ENCODE results near the gene UFC1. TPM values are rescaled to one million over a fixed set of nuclear protein-coding genes. Genes with fewer than 3 reads are reported as not detected.

UFC1 gene
- polyA plus RNA-seq, 1 donor from 2014 or later = 104 TPM

- Histone ChIP-seq H3K4me2 (ENCODE audit: low read length) (no peak overlapping the region), H3K9me3 (ENCODE audit: low read length) (no peaks in the 10 kb centered on the region), H3K27me3 (ENCODE audit: insufficient read depth, low read depth, low read length) (no peaks in the 10 kb centered on the region), H3K4me3 (ENCODE audit: low read length) (no peak overlapping the region), H3K9ac (ENCODE audit: low read length) (no peak overlapping the region), H3K27ac (ENCODE audit: low read length) (no peak overlapping the region), H3K9me2 (ENCODE audit: insufficient read depth, low read length) (no peaks in the 10 kb centered on the region), H3F3A (ENCODE audit: insufficient read depth, low read length, poor library complexity, severe bottlenecking) (no peaks in the 10 kb centered on the region), H4K20me1 (ENCODE audit: insufficient read depth) (no peaks in the 10 kb centered on the region), H3K79me2 (replicated peaks; ENCODE audit: insufficient read depth, low read length) (no peaks in the 10 kb centered on the region), H3K36me3 (ENCODE audit: insufficient read depth, low read length) (no peaks in the 10 kb centered on the region), H2AFZ (ENCODE audit: low read depth, low read length) (no peak overlapping the region)
- TF ChIP-seq CTCF (IDR thresholded peaks at IDR 0.05; ENCODE audit: poor library complexity, severe bottlenecking) (no peak), TAF1 (IDR thresholded peaks at IDR 0.05; ENCODE audit: low read depth) (no peak), REST (IDR thresholded peaks at IDR 0.05; ENCODE audit: borderline replicate concordance) (no peak), SMC3 (conservative IDR thresholded peaks at IDR 0.05; ENCODE audit: poor library complexity) (no peak), EZH2 (IDR thresholded peaks at IDR 0.05; ENCODE audit: borderline replicate concordance, insufficient read depth, low read length, poor library complexity, severe bottlenecking) (no peak), POLR2AphosphoS5 (IDR thresholded peaks at IDR 0.05) (no peak), RAD21 (conservative IDR thresholded peaks at IDR 0.05) (no peak)
Observed at GRCh38 chr1:161196521-161197451, 43.0 kb downstream of the UFC1 start.

- Histone ChIP-seq H3K4me3 (ENCODE audit: low read length) (no peak overlapping the region), H3K27ac (ENCODE audit: low read length) (no peak overlapping the region)
Observed at GRCh38 chr1:161197560-161198193, 43.9 kb downstream of the UFC1 start.

More at GRCh38 chr1:161197560-161198193, 43.9 kb downstream of the UFC1 start:
- H4K20me1 ChIP-seq (ENCODE audit: insufficient read depth) = no peaks in the 10 kb centered on the region
- H3K4me2 ChIP-seq (ENCODE audit: low read length) = no peak overlapping the region
- H3K36me3 ChIP-seq (ENCODE audit: insufficient read depth, low read length) = no peaks in the 10 kb centered on the region
- H3K79me2 ChIP-seq (replicated peaks; ENCODE audit: insufficient read depth, low read length) = peaks cover 4% of the 10 kb centered on the region
- no peak overlapping the region for H3K9ac ChIP-seq (ENCODE audit: low read length)
- no peaks in the 10 kb centered on the region for H3K27me3 ChIP-seq (ENCODE audit: insufficient read depth, low read depth, low read length)
- H3F3A ChIP-seq (ENCODE audit: insufficient read depth, low read length, poor library complexity, severe bottlenecking) = no peaks in the 10 kb centered on the region
- H3K9me2 ChIP-seq (ENCODE audit: insufficient read depth, low read length) = no peaks in the 10 kb centered on the region
- no peak overlapping the region for H2AFZ ChIP-seq (ENCODE audit: low read depth, low read length)
- TF ChIP-seq REST (IDR thresholded peaks at IDR 0.05; ENCODE audit: borderline replicate concordance) (no peak), SMC3 (conservative IDR thresholded peaks at IDR 0.05; ENCODE audit: poor library complexity) (no peak), EP300 (conservative IDR thresholded peaks at IDR 0.05; ENCODE audit: poor library complexity, severe bottlenecking) (no peak), EZH2 (IDR thresholded peaks at IDR 0.05; ENCODE audit: borderline replicate concordance, insufficient read depth, low read length, poor library complexity, severe bottlenecking) (no peak), RAD21 (conservative IDR thresholded peaks at IDR 0.05) (no peak), CTCF (IDR thresholded peaks at IDR 0.05; ENCODE audit: poor library complexity, severe bottlenecking) (no peak), MXI1 (conservative IDR thresholded peaks at IDR 0.05; ENCODE audit: poor library complexity, severe bottlenecking) (no peak)
- H3K9me3 ChIP-seq (ENCODE audit: low read length) = no peaks in the 10 kb centered on the region
